Astrocyte of the spinal cord (primary cell): ENCODE measurements around the gene PCSK6.
A peak's percentile ranks its signal among the peaks of the same experiment; 100 is the strongest.

ENCODE experiments used
- DNase-seq: peaks from one replicate; pipeline ENCODE4 v3.0.0; 2011; ENCODE audit warnings: low read depth, low spot score
- H3K4me3 ChIP-seq: 2 replicates; pipeline ENCODE4 v1.5.1; 2011; ENCODE audit warnings: low read depth, mild to moderate bottlenecking, low read length, moderate library complexity
- CTCF ChIP-seq: IDR thresholded peaks from 2 replicates; pipeline ENCODE4 v1.5.1; 2012; ENCODE audit warnings: low read depth, mild to moderate bottlenecking, low read length, inconsistent platforms
- in situ Hi-C: cut with HindIII; loops from 2 replicates; pipeline ENCODE4 v1.10.0; 2017; ENCODE audit warnings: low sequenced_read_pairs

The PCSK6 gene

GRCh38 chr15:101267320-101268104 lies 222.0 kb downstream of the PCSK6 start:
- peak; percentile 90 for DNase-seq
- in situ Hi-C loops = no loop called here
- H3K4me3 ChIP-seq = no peak overlapping the region
- no peak for TF ChIP-seq CTCF

- no peak overlapping the region for H3K4me3 ChIP-seq
- DNase-seq = no peak
- TF ChIP-seq CTCF = no peak
- in situ Hi-C loops = no loop called here
These were observed 222.7 kb downstream of the PCSK6 start for GRCh38 chr15:101266787-101267186.

GRCh38 chr15:101266034-101266433 lies 223.5 kb downstream of the PCSK6 start:
- in situ Hi-C loops = no loop called here
- DNase-seq = peak; percentile 81
- TF ChIP-seq CTCF = no peak

GRCh38 chr15:101264911-101265641 lies 224.4 kb downstream of the PCSK6 start:
- in situ Hi-C loops = no loop called here
- TF ChIP-seq CTCF = no peak
- no peak overlapping the region for H3K4me3 ChIP-seq

More at GRCh38 chr15:101266034-101266433, 223.5 kb downstream of the PCSK6 start:
- H3K4me3 ChIP-seq = no peak overlapping the region

GRCh38 chr15:101264011-101264410 lies 225.5 kb downstream of the PCSK6 start:
- in situ Hi-C loops = no loop called here
- no peak overlapping the region for H3K4me3 ChIP-seq
- no peak for DNase-seq
- TF ChIP-seq CTCF = no peak

More at GRCh38 chr15:101264911-101265641, 224.4 kb downstream of the PCSK6 start:
- DNase-seq = no peak

- H3K4me3 ChIP-seq = no peak overlapping the region
- no peak for DNase-seq
- in situ Hi-C loops = no loop called here
- TF ChIP-seq CTCF = no peak
These were observed 227.0 kb downstream of the PCSK6 start for GRCh38 chr15:101262551-101262950.
